ENCODE results near the gene GPR42. TPM values are rescaled to one million over a fixed set of nuclear protein-coding genes. Genes with fewer than 3 reads are reported as not detected.

Gene GPR42
- total RNA-seq, 1 experiment from 2014 or later, result not detected

GRCh38 chr19:35321291-35321690 is 49.6 kb upstream of the GPR42 start:
- no peak overlapping the region for H3K4me2 ChIP-seq (ENCODE audit: low read length)
- peaks cover 16 to 42% of the 10 kb centered on the region in 2 experiments for H3K4me1 ChIP-seq (ENCODE audit: control insufficient read depth in 1 of 2, insufficient read depth in 2 of 2, low read length in 2 of 2)
- no peaks in the 10 kb centered on the region for H4K20me1 ChIP-seq (ENCODE audit: insufficient read depth)
- H3K9me2 ChIP-seq (ENCODE audit: insufficient read depth), result no peaks in the 10 kb centered on the region
- H3K9ac ChIP-seq (ENCODE audit: low read length), result no peak overlapping the region
- BruUV-seq (replicated peaks), result no TSS peak
- H3K27me3 ChIP-seq (ENCODE audit: insufficient read depth, low read length), result no peaks in the 10 kb centered on the region
- RAD21 ChIA-PET (ENCODE audit: low non-redundant PET in 1 of 2, low total read pairs in 2 of 2, uncharacterized antibody in 2 of 2, unreplicated experiment in 2 of 2), result no interaction called here
- no peak for TF ChIP-seq JUND (IDR thresholded peaks at IDR 0.05)
- TF ChIP-seq ZBTB33 (IDR thresholded peaks at IDR 0.05; ENCODE audit: extremely low read depth, insufficient replicate concordance, low read length), result no peak
- TF ChIP-seq EZH2phosphoT487 (IDR thresholded peaks at IDR 0.05; ENCODE audit: borderline replicate concordance), result no peak
- no peak for TF ChIP-seq ZFX (IDR thresholded peaks at IDR 0.05)
- TF ChIP-seq ZNF274 (IDR thresholded peaks at IDR 0.05; ENCODE audit: low read depth, low read length), result no peak
- TF ChIP-seq CEBPB (IDR thresholded peaks at IDR 0.05; ENCODE audit: low read depth), result no peak
- TF ChIP-seq SIN3A (IDR thresholded peaks at IDR 0.05; ENCODE audit: low read depth), result no peak
- no peak for TF ChIP-seq YY1 (IDR thresholded peaks at IDR 0.05; ENCODE audit: extremely low read depth, insufficient replicate concordance, low read depth, low read length)
- no peak for TF ChIP-seq RAD21 (IDR thresholded peaks at IDR 0.05; ENCODE audit: low read depth)
- TF ChIP-seq ATF3 (IDR thresholded peaks at IDR 0.05), result no peak
- TF ChIP-seq CTCF (IDR thresholded peaks at IDR 0.05 in 2 of 3, conservative IDR thresholded peaks at IDR 0.05 in 1 of 3; ENCODE audit: borderline replicate concordance in 1 of 3, insufficient read depth in 1 of 3, low read depth in 2 of 3, low read length in 2 of 3), result no peak
- no peak for TF ChIP-seq EGR1 (IDR thresholded peaks at IDR 0.05; ENCODE audit: low read depth)
- no peak for TF ChIP-seq POLR2A (IDR thresholded peaks at IDR 0.05; ENCODE audit: borderline replicate concordance, extremely low read depth, insufficient read depth, insufficient read length)
- TF ChIP-seq POLR2AphosphoS5 (IDR thresholded peaks at IDR 0.05; ENCODE audit: low read depth, low read length), result no peak
- TF ChIP-seq TCF7L2 (IDR thresholded peaks at IDR 0.05; ENCODE audit: borderline replicate concordance, extremely low read depth, insufficient read depth, insufficient read length), result no peak
- TF ChIP-seq EZH2 (IDR thresholded peaks at IDR 0.05), result no peak
- TF ChIP-seq SRF (IDR thresholded peaks at IDR 0.05; ENCODE audit: low read depth), result no peak
- no peak for TF ChIP-seq ELF1 (IDR thresholded peaks at IDR 0.05; ENCODE audit: borderline replicate concordance, low read depth)
- TF ChIP-seq REST (IDR thresholded peaks at IDR 0.05; ENCODE audit: low read depth), result no peak
- H2AFZ ChIP-seq (ENCODE audit: low read depth, low read length, poor library complexity, severe bottlenecking), result no peak overlapping the region
- no peak for DNase-seq (ENCODE audit: low read depth, low spot score)
- POLR2A ChIA-PET, result no interaction called here
- CTCF ChIA-PET, result interaction anchor here (1.7 kb wide), 1 partner anchor 31 kb away, joined by 3 read pairs; no protein-coding TSS in a partner anchor
- intact Hi-C loops (cut with micrococcal nuclease), result no loop called here
- no peak overlapping the region for H3K27ac ChIP-seq (ENCODE audit: low read depth, low read length)
- H3K4me3 ChIP-seq (replicated peaks in 1 of 2; ENCODE audit: low read depth in 1 of 2, low read length in 2 of 2), result no peak overlapping the region
- no peaks in the 10 kb centered on the region for H3K79me2 ChIP-seq (ENCODE audit: insufficient read depth, low read length)
- ATAC-seq, result no peak
- H3K9me3 ChIP-seq (ENCODE audit: control insufficient read depth in 1 of 2, insufficient read depth in 1 of 2, low read depth in 1 of 2, low read length in 2 of 2), result no peaks in the 10 kb centered on the region
- no peaks in the 10 kb centered on the region for H3K36me3 ChIP-seq (ENCODE audit: control insufficient read depth in 1 of 2, insufficient read depth in 2 of 2, low read length in 2 of 2)
